Thymus (tissue), 2 donors: Measurements from ENCODE around the gene ATL2. TPM values are rescaled to one million over a fixed set of nuclear protein-coding genes. Genes with fewer than 3 reads are reported as not detected.

ENCODE experiments used
- polyA plus RNA-seq: library from polyadenylated mRNA; stranded (reverse); fragments of 200-250 nt; gene quantifications from one replicate; pipeline ENCODE4 v1.2.3, GENCODE V29; 2013
- total RNA-seq: library from RNA; stranded (reverse); fragments of 120-200 nt; gene quantifications from one replicate; pipeline ENCODE4 v1.2.4, GENCODE V29; 2013
- donor health status: healthy.

The ATL2 gene
- total and polyA plus RNA-seq, 2 donors: 59.4 to 69.1 TPM

Other genes starting within 250 kb of the ATL2 start
- gene HNRNPLL, start 225.7 kb upstream of the ATL2 start, total RNA-seq: 54.0 TPM
- 24.1 TPM for gene HNRNPLL, start 225.7 kb upstream of the ATL2 start, polyA plus RNA-seq